HFF-Myc (cell line): ENCODE data around the gene NHS.

Experiments
- DNase-seq: peaks from one replicate; pipeline ENCODE4 v3.0.0-alpha.2; 2011; ENCODE audit warnings: low read depth; ENCODE audit errors: extremely low read depth
- H3K4me3 ChIP-seq: replicated peaks from 2 replicates; pipeline ENCODE4 v1.5.1; 2011; ENCODE audit warnings: low read depth, mild to moderate bottlenecking, control low read depth, low read length
- CTCF ChIP-seq: IDR thresholded peaks from 2 replicates; pipeline ENCODE4 v1.5.1; 2012; ENCODE audit warnings: mild to moderate bottlenecking, low read depth, low read length, control low read depth; ENCODE audit errors: missing control alignments

NHS gene

GRCh38 chrX:17610788-17611187 is 235.8 kb downstream of the NHS start:
- H3K4me3 ChIP-seq = no peak overlapping the region
- DNase-seq = no peak
- no peak for TF ChIP-seq CTCF

GRCh38 chrX:17613979-17614588 is 239.1 kb downstream of the NHS start:
- no peak for DNase-seq
- TF ChIP-seq CTCF = no peak
- H3K4me3 ChIP-seq = no peak overlapping the region

- no peak overlapping the region for H3K4me3 ChIP-seq
- TF ChIP-seq CTCF = no peak
- no peak for DNase-seq
Observed at GRCh38 chrX:17616936-17617335, 241.9 kb downstream of the NHS start.

- no peak for DNase-seq
- H3K4me3 ChIP-seq = no peak overlapping the region
- no peak for TF ChIP-seq CTCF
Observed at GRCh38 chrX:17617806-17618205, 242.8 kb downstream of the NHS start.

- no peak for DNase-seq
- no peak overlapping the region for H3K4me3 ChIP-seq
- no peak for TF ChIP-seq CTCF
Observed at GRCh38 chrX:17621566-17622270, 246.7 kb downstream of the NHS start.

- H3K4me3 ChIP-seq = no peak overlapping the region
- DNase-seq = no peak
- TF ChIP-seq CTCF = no peak
Observed at GRCh38 chrX:17622331-17622730, 247.3 kb downstream of the NHS start.
